ENCODE data around the gene CCDC170. TPM values are rescaled to one million over a fixed set of nuclear protein-coding genes. Genes with fewer than 3 reads are reported as not detected.
"Not testable (repeated sequence)": the region's sequence is repeated elsewhere in the genome, so short reads cannot be mapped to it uniquely, and the experiment has no call there.

Gene CCDC170
- total RNA-seq, 1 experiment from 2014 or later = not detected

GRCh38 chr6:151539506-151540268 lies 45.9 kb downstream of the CCDC170 start:
- Histone ChIP-seq H4K20me1 (ENCODE audit: low read length) (no peaks in the 10 kb centered on the region), H3K36me3 (ENCODE audit: low read depth, low read length) (no peaks in the 10 kb centered on the region), H3F3A (ENCODE audit: low read length, unreplicated experiment) (no peaks in the 10 kb centered on the region), H3K9me3 (ENCODE audit: low read length) (peaks cover 4% of the 10 kb centered on the region; the same call in 1 of the 2 replicates), H3K4me1 (ENCODE audit: insufficient read depth, low read length) (no peaks in the 10 kb centered on the region), H3K79me2 (ENCODE audit: low read length) (no peaks in the 10 kb centered on the region), H3K4me2 (ENCODE audit: low read length) (no peak overlapping the region), H3K27me3 (ENCODE audit: low read length) (no peaks in the 10 kb centered on the region), H3K27ac (ENCODE audit: low read length) (no peak overlapping the region), H2AFZ (ENCODE audit: low read length) (no peak overlapping the region), H3K4me3 (ENCODE audit: low read length) (no peak overlapping the region), H3K9ac (ENCODE audit: low read length) (no peak overlapping the region), H3K9me2 (replicated peaks; ENCODE audit: low read length) (no peaks in the 10 kb centered on the region)
- BruUV-seq (replicated peaks) = no TSS peak
- TF ChIP-seq EZH2phosphoT487 (IDR thresholded peaks at IDR 0.05; ENCODE audit: borderline replicate concordance, low read length) (no peak), EZH2 (IDR thresholded peaks at IDR 0.05; ENCODE audit: low read length, unreplicated experiment) (no peak), CTCF (conservative IDR thresholded peaks at IDR 0.05; ENCODE audit: low read depth, low read length) (no peak)
- DNase-seq (no peak), ATAC-seq (no peak)
- ChIA-PET CTCF (no interaction called here), POLR2A (ENCODE audit: unreplicated experiment) (no interaction called here)
- intact Hi-C loops (cut with micrococcal nuclease) = no loop called here

GRCh38 chr6:151544453-151544852 lies 50.6 kb downstream of the CCDC170 start:
- Histone ChIP-seq H3K4me1 (ENCODE audit: insufficient read depth, low read length) (no peaks in the 10 kb centered on the region; the same call in 1 of the 2 replicates), H3K9me3 (ENCODE audit: low read length) (peaks cover 4% of the 10 kb centered on the region; the same call in 1 of the 2 replicates), H3K9me2 (replicated peaks; ENCODE audit: low read length) (no peaks in the 10 kb centered on the region), H3K79me2 (ENCODE audit: low read length) (no peaks in the 10 kb centered on the region), H3K4me3 (ENCODE audit: low read length) (no peak overlapping the region), H4K20me1 (ENCODE audit: low read length) (no peaks in the 10 kb centered on the region), H3K27ac (ENCODE audit: low read length) (no peak overlapping the region), H3K36me3 (ENCODE audit: low read depth, low read length) (no peaks in the 10 kb centered on the region), H3K9ac (ENCODE audit: low read length) (no peak overlapping the region), H3K27me3 (ENCODE audit: low read length) (no peaks in the 10 kb centered on the region), H3K4me2 (ENCODE audit: low read length) (no peak overlapping the region), H3F3A (ENCODE audit: low read length, unreplicated experiment) (no peaks in the 10 kb centered on the region), H2AFZ (ENCODE audit: low read length) (no peak overlapping the region)
- ATAC-seq (no peak), DNase-seq (no peak)
- BruUV-seq (replicated peaks) = no TSS peak
- POLR2A ChIA-PET (ENCODE audit: unreplicated experiment) = no interaction called here
- intact Hi-C loops (cut with micrococcal nuclease) = no loop called here
- CTCF ChIA-PET = no interaction called here
- TF ChIP-seq EZH2 (IDR thresholded peaks at IDR 0.05; ENCODE audit: low read length, unreplicated experiment) (no peak), CTCF (conservative IDR thresholded peaks at IDR 0.05; ENCODE audit: low read depth, low read length) (no peak), EZH2phosphoT487 (IDR thresholded peaks at IDR 0.05; ENCODE audit: borderline replicate concordance, low read length) (no peak)

DNA sequence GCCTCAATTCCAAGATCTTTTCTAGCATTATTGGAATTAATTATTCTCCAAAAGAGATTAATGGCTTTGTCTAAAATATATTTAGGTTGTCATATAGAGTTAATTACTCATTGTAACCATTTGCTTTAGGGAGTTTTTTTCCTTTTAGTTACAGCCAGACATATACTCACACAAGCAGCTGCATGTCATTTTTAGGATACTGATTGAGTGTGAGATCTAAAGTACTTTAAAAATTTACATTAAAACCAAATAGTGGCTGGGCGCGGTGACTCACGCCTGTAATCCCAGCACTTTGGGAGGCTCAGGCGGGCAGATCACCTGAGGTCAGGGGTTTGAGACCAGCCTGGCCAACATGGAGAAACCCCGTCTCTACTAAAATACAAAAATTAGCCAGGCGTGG lies 51.1 kb downstream of the CCDC170 start:
- H3F3A ChIP-seq (ENCODE audit: low read length, unreplicated experiment); H3K36me3 ChIP-seq (ENCODE audit: low read depth, low read length); H3K9me2 ChIP-seq (replicated peaks; ENCODE audit: low read length); H3K9me3 ChIP-seq (ENCODE audit: low read length); BruUV-seq (replicated peaks); H3K27ac ChIP-seq (ENCODE audit: low read length); H3K9ac ChIP-seq (ENCODE audit: low read length); H3K27me3 ChIP-seq (ENCODE audit: low read length); H3K4me1 ChIP-seq (ENCODE audit: insufficient read depth, low read length); POLR2A ChIA-PET (ENCODE audit: unreplicated experiment); H3K4me2 ChIP-seq (ENCODE audit: low read length); H4K20me1 ChIP-seq (ENCODE audit: low read length); H3K4me3 ChIP-seq (ENCODE audit: low read length); H3K79me2 ChIP-seq (ENCODE audit: low read length); H2AFZ ChIP-seq (ENCODE audit: low read length); DNase-seq; CTCF ChIA-PET; ATAC-seq; intact Hi-C loops (cut with micrococcal nuclease): not testable (repeated sequence)
